Naive thymus-derived CD4-positive, alpha-beta T cell (primary cell): Measurements from ENCODE around the gene HS2ST1. TPM values are rescaled to one million over a fixed set of nuclear protein-coding genes. Genes with fewer than 3 reads are reported as not detected.

Source experiments
- ATAC-seq: fragments of 150-1000 bp; cut with Tn5 transposase; 2 replicates; pipeline ENCODE4 v1.10.0; 2021; ENCODE audit warnings: mild to moderate bottlenecking, moderate library complexity
- CTCF ChIA-PET: fragments of 350-600 bp; sonication (Branson Sonifier 250); formaldehyde crosslinking; loops from one replicate; lab custom pipeline; 2021; ENCODE audit warnings: antibody characterized with exemption; lab: Charles Lee
- POLR2A ChIA-PET: fragments of 350-600 bp; sonication (Branson Sonifier 250); formaldehyde crosslinking; loops from one replicate; lab custom pipeline; 2021; ENCODE audit warnings: antibody characterized with exemption, inconsistent platforms; lab: Charles Lee
- DNase-seq, 9 donors: peaks; one replicate each; pipeline versions ENCODE4 v3.0.0 to v3.0.0-alpha.2; 2020 to 2022; ENCODE audit warnings: mixed read lengths in 1 of 9
- H3K27ac ChIP-seq: one replicate; pipeline ENCODE4 v1.7.0; 2013; ENCODE audit warnings: mild to moderate bottlenecking, low read depth, low read length, moderate library complexity
- H3K27me3 ChIP-seq, 2 donors: one replicate each; pipeline ENCODE4 v1.7.0; 2013; ENCODE audit warnings: low read length in 2 of 2, mild to moderate bottlenecking in 2 of 2, moderate library complexity in 2 of 2; ENCODE audit not compliant: control insufficient read depth in 2 of 2, insufficient read depth in 2 of 2
- H3K36me3 ChIP-seq, 3 experiments: 1 replicate in 2 of 3; 2 replicates in 1 of 3; pipeline ENCODE4 v1.7.0; 2013; ENCODE audit warnings: low read length in 3 of 3, mild to moderate bottlenecking in 3 of 3, moderate library complexity in 1 of 3; ENCODE audit not compliant: insufficient read depth in 3 of 3, control insufficient read depth in 2 of 3
- H3K4me1 ChIP-seq, 2 donors: one replicate each; pipeline ENCODE4 v1.7.0; 2013; ENCODE audit warnings: low read length in 2 of 2, mild to moderate bottlenecking in 2 of 2, moderate library complexity in 1 of 2; ENCODE audit not compliant: control insufficient read depth in 2 of 2, insufficient read depth in 2 of 2
- H3K4me3 ChIP-seq: 2 replicates; pipeline ENCODE4 v1.7.0; 2013; ENCODE audit warnings: mild to moderate bottlenecking, low read length
- H3K9me3 ChIP-seq, 3 experiments: 1 replicate in 2 of 3; 2 replicates in 1 of 3; pipeline ENCODE4 v1.7.0; 2013; ENCODE audit warnings: low read length in 3 of 3; ENCODE audit not compliant: control insufficient read depth in 2 of 3
- H3K27ac Mint-ChIP-seq, 9 donors: one replicate each; pipeline ENCODE4 v1.8.0; 2020 to 2022; ENCODE audit warnings: mixed read lengths in 9 of 9, mild to moderate bottlenecking in 8 of 9, moderate library complexity in 5 of 9, inconsistent platforms in 2 of 9
- H3K27me3 Mint-ChIP-seq, 5 donors: one replicate each; pipeline ENCODE4 v1.8.0; 2021 to 2022; ENCODE audit warnings: mixed read lengths in 5 of 5, mild to moderate bottlenecking in 1 of 5
- H3K36me3 Mint-ChIP-seq, 5 donors: one replicate each; pipeline ENCODE4 v1.8.0; 2020 to 2022; ENCODE audit warnings: mixed read lengths in 5 of 5, mild to moderate bottlenecking in 3 of 5, inconsistent platforms in 1 of 5
- H3K4me1 Mint-ChIP-seq, 7 donors: one replicate each; pipeline ENCODE4 v1.8.0; 2020 to 2022; ENCODE audit warnings: mixed read lengths in 7 of 7, mild to moderate bottlenecking in 3 of 7, inconsistent platforms in 1 of 7
- H3K4me3 Mint-ChIP-seq, 10 donors: one replicate each; pipeline ENCODE4 v1.8.0; 2020 to 2022; ENCODE audit warnings: mild to moderate bottlenecking in 10 of 10, mixed read lengths in 10 of 10, moderate library complexity in 6 of 10, inconsistent platforms in 2 of 10
- H3K9me3 Mint-ChIP-seq, 11 donors: one replicate each; pipeline ENCODE4 v1.8.0; 2020 to 2022; ENCODE audit warnings: mixed read lengths in 11 of 11, mild to moderate bottlenecking in 4 of 11, inconsistent platforms in 1 of 11, moderate library complexity in 1 of 11
- intact Hi-C, 2 donors: fragments of 100-400 bp; cut with micrococcal nuclease; formaldehyde crosslinking; loops; one replicate each; pipeline ENCODE4 v1.15.1; 2023
- polyA plus RNA-seq, 2 donors: library from polyadenylated mRNA; unstranded; fragments of 300-500 nt; fragmentation: Illumina TruSeq; gene quantifications; one replicate each; pipeline ENCODE4 v1.2.3, GENCODE V29; 2021
- total RNA-seq, 6 experiments: library from RNA in 5 of 6; stranded (reverse) in 5 of 6; gene quantifications; 1 replicate in 5 of 6; 2 replicates in 1 of 6; pipeline ENCODE4 v1.2.3 and lab custom pipeline; 2021 to 2026

HS2ST1 gene
- total and polyA plus RNA-seq, 7 experiments from 2014 or later = 7.1 to 18.3 (median 10.2) TPM

DNA sequence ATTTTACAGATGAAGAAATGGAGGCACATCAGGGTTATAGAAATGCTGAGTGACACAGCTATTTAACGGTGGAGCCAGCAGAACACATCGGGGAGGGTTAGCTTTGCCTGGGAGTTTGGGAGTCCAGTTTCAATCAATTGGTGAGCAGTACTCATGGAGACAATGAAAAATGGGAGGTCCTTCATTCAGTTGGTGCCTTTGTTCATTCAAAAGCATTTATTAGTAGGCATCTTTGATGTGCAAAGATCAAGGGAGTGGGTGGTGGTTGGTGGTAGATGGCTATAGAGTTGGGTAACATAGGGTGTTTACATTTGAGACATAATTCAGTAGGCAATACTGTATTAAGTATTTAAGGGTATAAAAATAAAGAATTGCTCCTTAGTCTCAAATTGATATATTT is 230.5 kb downstream of the HS2ST1 start:
- H3K4me1 ChIP-seq = no peaks in the 10 kb centered on the region
- no peaks in the 10 kb centered on the region for H3K9me3 ChIP-seq
- H3K27me3 ChIP-seq = no peaks in the 10 kb centered on the region
- H3K36me3 ChIP-seq = no peaks in the 10 kb centered on the region
- POLR2A ChIA-PET = no interaction called here
- no peak for ATAC-seq
- DNase-seq = no peak
- CTCF ChIA-PET = no interaction called here
- H3K27me3 Mint-ChIP-seq = peaks cover 26 to 34% (median 28%) of the 10 kb centered on the region in 5 donors
- intact Hi-C loops = no loop called here
- H3K4me3 ChIP-seq = no peak overlapping the region
- H3K4me1 Mint-ChIP-seq = peaks cover 0 to 2% (median 0%) of the 10 kb centered on the region in 7 donors
- no peak overlapping the region for H3K4me3 Mint-ChIP-seq
- no peak overlapping the region for H3K27ac Mint-ChIP-seq
- no peaks in the 10 kb centered on the region for H3K36me3 Mint-ChIP-seq
- H3K27ac ChIP-seq = no peak overlapping the region
- H3K9me3 Mint-ChIP-seq = peaks cover 0 to 4% (median 0%) of the 10 kb centered on the region in 11 donors

GRCh38 chr1:87146538-87146937 is 232.1 kb downstream of the HS2ST1 start:
- Histone ChIP-seq H3K4me3 (no peak overlapping the region), H3K36me3 (no peaks in the 10 kb centered on the region), H3K27ac (no peak overlapping the region), H3K9me3 (no peaks in the 10 kb centered on the region), H3K4me1 (no peaks in the 10 kb centered on the region), H3K27me3 (peaks cover 0 to 4% of the 10 kb centered on the region in 2 donors)
- Mint-ChIP-seq H3K4me3 (no peak overlapping the region), H3K27me3 (peaks cover 33 to 44% (median 40%) of the 10 kb centered on the region in 5 donors), H3K36me3 (no peaks in the 10 kb centered on the region), H3K4me1 (peaks cover 3 to 7% (median 3%) of the 10 kb centered on the region in 7 donors), H3K27ac (no peak overlapping the region), H3K9me3 (peaks cover 0 to 4% (median 0%) of the 10 kb centered on the region in 11 donors)
- ATAC-seq (no peak), DNase-seq (no peak)
- CTCF ChIA-PET = interaction anchor here (1.2 kb wide), 1 partner anchor 16 kb away, joined by 3 read pairs; no protein-coding TSS in a partner anchor
- POLR2A ChIA-PET = no interaction called here
- intact Hi-C loops = no loop called here

GRCh38 chr1:87146986-87147385 is 232.6 kb downstream of the HS2ST1 start:
- Mint-ChIP-seq H3K36me3 (no peaks in the 10 kb centered on the region), H3K9me3 (peaks cover 0 to 4% (median 0%) of the 10 kb centered on the region in 11 donors), H3K4me3 (no peak overlapping the region), H3K4me1 (peaks cover 7 to 10% (median 8%) of the 10 kb centered on the region in 7 donors), H3K27me3 (peaks cover 38 to 48% (median 43%) of the 10 kb centered on the region in 5 donors), H3K27ac (no peak overlapping the region)
- ChIA-PET POLR2A (no interaction called here), CTCF (interaction anchor here (1.2 kb wide), 1 partner anchor 17 kb away, joined by 3 read pairs; no protein-coding TSS in a partner anchor)
- Histone ChIP-seq H3K4me3 (no peak overlapping the region), H3K36me3 (no peaks in the 10 kb centered on the region), H3K9me3 (no peaks in the 10 kb centered on the region), H3K4me1 (no peaks in the 10 kb centered on the region), H3K27me3 (peaks cover 0 to 4% of the 10 kb centered on the region in 2 donors), H3K27ac (no peak overlapping the region)
- intact Hi-C loops = no loop called here
- DNase-seq = no peak
- ATAC-seq = no peak

GRCh38 chr1:87147851-87148250 is 233.4 kb downstream of the HS2ST1 start:
- CTCF ChIA-PET = no interaction called here
- DNase-seq = no peak
- H3K9me3 Mint-ChIP-seq = peaks cover 0 to 4% (median 0%) of the 10 kb centered on the region in 11 donors
- H3K4me1 Mint-ChIP-seq = peaks cover 8 to 13% (median 11%) of the 10 kb centered on the region in 7 donors
- H3K36me3 ChIP-seq = no peaks in the 10 kb centered on the region
- no peak overlapping the region for H3K27ac Mint-ChIP-seq
- H3K4me3 ChIP-seq = no peak overlapping the region
- H3K27me3 ChIP-seq = peaks cover 0 to 7% of the 10 kb centered on the region in 2 donors
- intact Hi-C loops = no loop called here
- no peak overlapping the region for H3K27ac ChIP-seq
- H3K36me3 Mint-ChIP-seq = no peaks in the 10 kb centered on the region
- POLR2A ChIA-PET = no interaction called here
- no peaks in the 10 kb centered on the region for H3K4me1 ChIP-seq
- peaks cover 41 to 54% (median 50%) of the 10 kb centered on the region in 5 donors for H3K27me3 Mint-ChIP-seq
- ATAC-seq = no peak
- no peak overlapping the region for H3K4me3 Mint-ChIP-seq
- H3K9me3 ChIP-seq = no peaks in the 10 kb centered on the region

GRCh38 chr1:87148661-87149060 is 234.2 kb downstream of the HS2ST1 start:
- intact Hi-C loops = no loop called here
- Histone ChIP-seq H3K27ac (no peak overlapping the region), H3K36me3 (no peaks in the 10 kb centered on the region), H3K27me3 (peaks cover 0 to 7% of the 10 kb centered on the region in 2 donors), H3K4me1 (no peaks in the 10 kb centered on the region), H3K4me3 (no peak overlapping the region), H3K9me3 (no peaks in the 10 kb centered on the region)
- no peak for DNase-seq
- Mint-ChIP-seq H3K27me3 (peaks cover 41 to 57% (median 54%) of the 10 kb centered on the region in 5 donors), H3K9me3 (peaks cover 0 to 4% (median 0%) of the 10 kb centered on the region in 11 donors), H3K4me1 (peaks cover 8 to 13% (median 11%) of the 10 kb centered on the region in 7 donors), H3K27ac (no peak overlapping the region), H3K36me3 (no peaks in the 10 kb centered on the region), H3K4me3 (no peak overlapping the region)
- POLR2A ChIA-PET = no interaction called here
- no peak for ATAC-seq
- CTCF ChIA-PET = no interaction called here

DNA sequence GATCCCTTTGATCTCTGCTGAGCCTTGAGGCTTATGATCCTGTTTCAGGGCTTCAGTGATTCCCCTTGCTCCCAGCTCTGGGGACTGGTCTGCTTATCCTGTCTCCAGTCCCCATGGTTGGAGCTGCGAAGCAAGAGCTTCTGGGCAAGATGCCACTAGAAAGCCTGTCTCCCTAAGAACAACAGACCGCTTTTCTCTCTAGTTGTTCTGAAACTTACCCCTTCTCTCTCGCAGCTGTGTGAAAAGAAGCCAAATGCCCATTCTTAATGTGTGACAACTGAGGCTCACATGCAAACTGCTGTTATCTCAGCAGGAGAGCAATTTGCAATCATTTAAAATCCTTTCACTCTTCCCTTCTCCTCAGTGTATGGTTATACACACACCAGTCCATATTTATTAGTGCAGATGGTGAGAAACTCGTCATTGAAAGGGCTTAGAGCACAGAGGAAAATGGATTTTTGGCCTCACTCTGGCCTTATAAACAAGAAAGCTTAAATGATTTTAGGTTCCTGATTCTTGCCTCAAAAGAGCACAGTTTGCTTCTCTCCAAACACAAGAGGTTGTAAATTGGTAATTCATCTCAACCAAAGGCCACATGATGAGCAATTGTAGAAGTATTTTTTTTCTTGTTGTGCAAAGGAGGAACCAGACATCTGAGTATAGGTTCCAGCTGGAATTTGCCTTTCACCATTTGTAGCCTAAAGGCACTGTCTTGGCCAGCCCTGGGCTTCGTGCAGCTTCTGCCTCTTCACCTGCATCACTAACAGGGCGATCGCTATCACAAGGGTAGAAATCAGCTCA is 235.0 kb downstream of the HS2ST1 start:
- H3K9me3 Mint-ChIP-seq = peaks cover 0 to 4% (median 0%) of the 10 kb centered on the region in 11 donors
- H3K27me3 Mint-ChIP-seq = peaks cover 47 to 61% (median 55%) of the 10 kb centered on the region in 5 donors
- H3K4me3 ChIP-seq = no peak overlapping the region
- intact Hi-C loops = loop anchor here in 1 of 2 donors (5.0 kb wide), 1 partner anchor 803 kb away; no protein-coding TSS in a partner anchor
- POLR2A ChIA-PET = interaction anchor here (0.9 kb wide), 1 partner anchor 40 kb away, joined by 3 read pairs; no protein-coding TSS in a partner anchor
- peaks cover 8 to 13% (median 11%) of the 10 kb centered on the region in 7 donors for H3K4me1 Mint-ChIP-seq
- no peak for DNase-seq
- peaks cover 0 to 7% of the 10 kb centered on the region in 2 donors for H3K27me3 ChIP-seq
- no peaks in the 10 kb centered on the region for H3K4me1 ChIP-seq
- H3K27ac Mint-ChIP-seq = no peak overlapping the region
- no peak overlapping the region for H3K4me3 Mint-ChIP-seq
- no peaks in the 10 kb centered on the region for H3K36me3 ChIP-seq
- ATAC-seq = no peak
- no peaks in the 10 kb centered on the region for H3K36me3 Mint-ChIP-seq
- no peak overlapping the region for H3K27ac ChIP-seq
- H3K9me3 ChIP-seq = no peaks in the 10 kb centered on the region
- CTCF ChIA-PET = no interaction called here
